DND-41 (cell line): Measurements from ENCODE around the gene RNF43.

Source experiments
- ATAC-seq: fragments of 200-7000 bp; cut with Tn5 transposase; 3 replicates; pipeline ENCODE4 v1.9.1; 2021; ENCODE audit warnings: low read depth; ENCODE audit not compliant: insufficient read depth
- DNase-seq: peaks from one replicate; pipeline ENCODE4 v3.0.0-alpha.2; 2020
- H2AFZ ChIP-seq: 2 replicates; pipeline ENCODE4 v1.6.0; 2012; ENCODE audit warnings: low read depth, low read length
- H3K27ac ChIP-seq: 2 replicates; pipeline ENCODE4 v1.5.1; 2012; ENCODE audit warnings: low read length, inconsistent platforms
- H3K27me3 ChIP-seq: fragments of 200-600 bp; sonication (generic); 2 replicates; pipeline ENCODE4 v1.6.0; 2012; ENCODE audit warnings: low read length, mild to moderate bottlenecking, inconsistent platforms; ENCODE audit not compliant: insufficient read depth, poor library complexity
- H3K36me3 ChIP-seq: 2 replicates; pipeline ENCODE4 v1.5.1; 2012; ENCODE audit warnings: low read length, inconsistent platforms; ENCODE audit not compliant: insufficient read depth
- H3K4me1 ChIP-seq: 2 replicates; pipeline ENCODE4 v1.5.1; 2012; ENCODE audit warnings: mild to moderate bottlenecking, low read length; ENCODE audit not compliant: insufficient read depth
- H3K4me2 ChIP-seq: 2 replicates; pipeline ENCODE4 v1.6.0; 2012; ENCODE audit warnings: mild to moderate bottlenecking, moderate library complexity, low read length, inconsistent platforms; ENCODE audit not compliant: insufficient read depth
- H3K4me3 ChIP-seq, 2 experiments: fragments of 200-600 bp in 1 of 2; shearing (Covaris generic) in 1 of 2; 2 replicates each; pipeline ENCODE4 v1.5.1; 2012 to 2016; ENCODE audit warnings: inconsistent platforms in 2 of 2, low read length in 2 of 2, mild to moderate bottlenecking in 2 of 2, low read depth in 1 of 2, moderate library complexity in 1 of 2
- H3K79me2 ChIP-seq: 2 replicates; pipeline ENCODE4 v1.6.0; 2012; ENCODE audit warnings: low read length, inconsistent platforms; ENCODE audit not compliant: insufficient read depth
- H3K9ac ChIP-seq: 2 replicates; pipeline ENCODE4 v1.6.0; 2012; ENCODE audit warnings: low read depth, mild to moderate bottlenecking, inconsistent platforms, low read length, moderate library complexity
- H3K9me3 ChIP-seq: 2 replicates; pipeline ENCODE4 v1.5.1; 2012; ENCODE audit warnings: low read length, moderate library complexity, mild to moderate bottlenecking, inconsistent platforms; ENCODE audit not compliant: insufficient read depth, severe bottlenecking
- H4K20me1 ChIP-seq: 2 replicates; pipeline ENCODE4 v1.6.0; 2012; ENCODE audit warnings: low read length; ENCODE audit not compliant: insufficient read depth
- EZH2 ChIP-seq: IDR thresholded peaks from 3 replicates; pipeline ENCODE4 v1.6.1; 2012; ENCODE audit warnings: borderline replicate concordance, low read depth, mild to moderate bottlenecking, moderate library complexity, low read length, inconsistent platforms; ENCODE audit not compliant: severe bottlenecking
- TF ChIP-seq, protein P1 (sequence below): IDR thresholded peaks from 2 replicates; pipeline ENCODE4 v1.5.1; 2012; ENCODE audit warnings: borderline replicate concordance, low read length, moderate library complexity, mild to moderate bottlenecking; ENCODE audit not compliant: poor library complexity, severe bottlenecking; ENCODE audit errors: extremely low read depth

RNF43 gene

DNA sequence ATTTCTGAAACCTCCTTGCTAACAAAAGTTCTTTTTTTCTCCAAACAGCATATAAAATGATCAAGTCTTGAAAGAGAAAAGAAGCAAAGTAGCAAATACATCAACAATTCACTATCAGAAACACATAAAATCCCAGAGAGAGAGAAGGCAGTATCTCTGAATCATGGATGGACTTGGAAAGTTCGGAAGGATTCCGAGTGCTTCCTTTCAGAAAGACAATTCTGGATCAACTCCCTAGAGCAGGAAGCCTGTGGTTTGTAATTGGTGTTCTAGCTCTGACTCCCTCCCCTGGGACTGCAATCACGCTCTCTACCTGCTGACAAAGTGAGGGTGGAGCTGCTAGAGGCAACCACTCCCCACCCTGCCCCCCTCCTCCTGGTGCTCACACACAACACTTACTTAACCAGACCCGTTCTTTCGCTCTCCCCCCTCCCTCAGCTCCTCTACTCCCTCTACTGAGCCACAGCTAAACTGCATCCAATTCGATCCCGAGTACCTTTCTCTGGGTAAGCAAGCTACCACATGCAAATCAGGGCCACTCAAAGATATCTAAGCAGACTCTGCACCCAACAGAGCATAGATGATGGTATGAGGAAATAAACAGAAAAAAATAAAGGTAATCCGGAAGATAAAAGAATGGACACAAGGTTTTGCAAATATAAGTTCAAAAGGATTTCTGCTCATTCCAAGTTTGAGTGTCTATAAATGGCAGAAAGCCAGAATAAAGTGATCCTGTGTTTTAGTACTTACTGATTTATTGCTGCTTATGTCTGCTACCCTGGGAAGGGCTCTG lies at the start of gene RNF43:
TSS of gene RNF43 (minus strand) at position 235 of the 793 bp plus-strand sequence. CDS start 1,957 bp downstream, outside the sequence.
- no peak within 1 kb of the TSS for H3K9ac ChIP-seq
- TF ChIP-seq, protein P1, sequence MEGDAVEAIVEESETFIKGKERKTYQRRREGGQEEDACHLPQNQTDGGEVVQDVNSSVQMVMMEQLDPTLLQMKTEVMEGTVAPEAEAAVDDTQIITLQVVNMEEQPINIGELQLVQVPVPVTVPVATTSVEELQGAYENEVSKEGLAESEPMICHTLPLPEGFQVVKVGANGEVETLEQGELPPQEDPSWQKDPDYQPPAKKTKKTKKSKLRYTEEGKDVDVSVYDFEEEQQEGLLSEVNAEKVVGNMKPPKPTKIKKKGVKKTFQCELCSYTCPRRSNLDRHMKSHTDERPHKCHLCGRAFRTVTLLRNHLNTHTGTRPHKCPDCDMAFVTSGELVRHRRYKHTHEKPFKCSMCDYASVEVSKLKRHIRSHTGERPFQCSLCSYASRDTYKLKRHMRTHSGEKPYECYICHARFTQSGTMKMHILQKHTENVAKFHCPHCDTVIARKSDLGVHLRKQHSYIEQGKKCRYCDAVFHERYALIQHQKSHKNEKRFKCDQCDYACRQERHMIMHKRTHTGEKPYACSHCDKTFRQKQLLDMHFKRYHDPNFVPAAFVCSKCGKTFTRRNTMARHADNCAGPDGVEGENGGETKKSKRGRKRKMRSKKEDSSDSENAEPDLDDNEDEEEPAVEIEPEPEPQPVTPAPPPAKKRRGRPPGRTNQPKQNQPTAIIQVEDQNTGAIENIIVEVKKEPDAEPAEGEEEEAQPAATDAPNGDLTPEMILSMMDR = peak; percentile 95
- no peak for TF ChIP-seq EZH2
- H4K20me1 ChIP-seq = no peaks in the 10 kb centered on the region
- peaks cover 10% of the 10 kb centered on the region for H3K4me1 ChIP-seq
- no peaks in the 10 kb centered on the region for H3K79me2 ChIP-seq
- peaks cover 28% of the 10 kb centered on the region for H3K27me3 ChIP-seq
- no peak within 1 kb of the TSS for H3K4me3 ChIP-seq
- DNase-seq (peak; percentile 86), ATAC-seq (peak; percentile 99)
- peak within 1 kb of the TSS; percentile 38; the same call in 1 of the 2 replicates for H3K4me2 ChIP-seq
- H3K36me3 ChIP-seq = no peaks in the 10 kb centered on the region
- H3K27ac ChIP-seq = no peak within 1 kb of the TSS
- H3K9me3 ChIP-seq = no peaks in the 10 kb centered on the region
- H2AFZ ChIP-seq = no peak within 1 kb of the TSS

DNA sequence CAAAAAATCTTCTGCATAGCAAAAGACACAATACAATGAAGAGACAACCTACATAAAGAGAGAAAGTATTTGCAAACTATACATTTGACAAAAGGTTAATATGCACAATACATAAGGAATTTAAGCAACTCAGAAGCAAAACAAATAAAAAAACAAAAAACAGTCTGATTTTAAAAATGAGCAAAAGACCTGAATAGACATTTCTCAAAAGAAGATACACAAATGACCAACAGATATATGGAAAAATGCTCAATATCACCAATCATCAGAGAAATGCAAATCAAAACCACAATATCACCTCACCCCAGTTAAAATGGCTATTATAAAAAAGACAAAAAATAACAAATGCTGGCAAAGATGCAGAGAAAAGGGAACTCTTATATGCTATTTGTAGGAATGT lies 38.2 kb upstream of the RNF43 start:
- H2AFZ ChIP-seq = no peak overlapping the region
- no peak for DNase-seq
- TF ChIP-seq EZH2 = no peak
- TF ChIP-seq, protein P1 = no peak

DNA sequence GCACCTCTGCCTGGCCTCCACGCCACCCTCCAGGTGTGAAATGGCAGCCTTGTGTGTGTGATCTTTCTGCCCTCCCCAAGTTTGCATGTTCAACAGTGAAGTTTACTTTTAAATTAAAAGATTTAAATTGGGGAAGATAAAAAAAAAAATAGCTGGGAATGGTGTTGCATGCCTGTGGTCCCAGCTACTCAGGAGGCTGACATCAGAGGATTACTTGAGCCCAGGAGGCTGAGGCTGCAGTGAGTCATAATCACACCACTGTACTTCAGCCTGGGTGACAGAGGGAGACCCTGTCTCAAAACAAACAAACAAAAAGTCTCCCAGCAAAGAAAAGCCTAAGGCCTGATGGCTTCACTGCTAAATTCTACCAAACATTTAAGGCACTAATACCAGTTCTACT lies 35.4 kb upstream of the RNF43 start:
- Histone ChIP-seq H3K4me1 (no peaks in the 10 kb centered on the region), H3K4me3 (no peak overlapping the region), H2AFZ (no peak overlapping the region), H3K9ac (no peak overlapping the region), H3K27me3 (no peaks in the 10 kb centered on the region), H3K4me2 (no peak overlapping the region), H3K36me3 (no peaks in the 10 kb centered on the region), H4K20me1 (no peaks in the 10 kb centered on the region), H3K27ac (no peak overlapping the region), H3K9me3 (no peaks in the 10 kb centered on the region), H3K79me2 (no peaks in the 10 kb centered on the region)
- DNase-seq = no peak
- no peak for ATAC-seq
- no peak for TF ChIP-seq EZH2
- TF ChIP-seq, protein P1 = no peak

More for the DNA sequence above, 38.2 kb upstream of the RNF43 start:
- H4K20me1 ChIP-seq = no peaks in the 10 kb centered on the region
- H3K27me3 ChIP-seq = no peaks in the 10 kb centered on the region
- H3K4me2 ChIP-seq = no peak overlapping the region
- H3K9me3 ChIP-seq = no peaks in the 10 kb centered on the region
- H3K4me1 ChIP-seq = no peaks in the 10 kb centered on the region
- H3K79me2 ChIP-seq = no peaks in the 10 kb centered on the region
- no peak overlapping the region for H3K4me3 ChIP-seq
- H3K27ac ChIP-seq = no peak overlapping the region
- H3K9ac ChIP-seq = no peak overlapping the region
- H3K36me3 ChIP-seq = no peaks in the 10 kb centered on the region
- ATAC-seq = no peak
